DND-41 (cell line): Measurements from ENCODE around the gene WDR47.
A peak's percentile ranks its signal among the peaks of the same experiment; 100 is the strongest.
"Not testable (repeated sequence)": the region's sequence is repeated elsewhere in the genome, so short reads cannot be mapped to it uniquely, and the experiment has no call there.

Source experiments
- ATAC-seq: fragments of 200-7000 bp; cut with Tn5 transposase; 3 replicates; pipeline ENCODE4 v1.9.1; 2021; ENCODE audit warnings: low read depth; ENCODE audit not compliant: insufficient read depth
- DNase-seq: peaks from one replicate; pipeline ENCODE4 v3.0.0-alpha.2; 2020
- H2AFZ ChIP-seq: 2 replicates; pipeline ENCODE4 v1.6.0; 2012; ENCODE audit warnings: low read depth, low read length
- H3K27ac ChIP-seq: 2 replicates; pipeline ENCODE4 v1.5.1; 2012; ENCODE audit warnings: low read length, inconsistent platforms
- H3K27me3 ChIP-seq: fragments of 200-600 bp; sonication (generic); 2 replicates; pipeline ENCODE4 v1.6.0; 2012; ENCODE audit warnings: low read length, mild to moderate bottlenecking, inconsistent platforms; ENCODE audit not compliant: insufficient read depth, poor library complexity
- H3K36me3 ChIP-seq: 2 replicates; pipeline ENCODE4 v1.5.1; 2012; ENCODE audit warnings: low read length, inconsistent platforms; ENCODE audit not compliant: insufficient read depth
- H3K4me1 ChIP-seq: 2 replicates; pipeline ENCODE4 v1.5.1; 2012; ENCODE audit warnings: mild to moderate bottlenecking, low read length; ENCODE audit not compliant: insufficient read depth
- H3K4me2 ChIP-seq: 2 replicates; pipeline ENCODE4 v1.6.0; 2012; ENCODE audit warnings: mild to moderate bottlenecking, moderate library complexity, low read length, inconsistent platforms; ENCODE audit not compliant: insufficient read depth
- H3K4me3 ChIP-seq, 2 experiments: fragments of 200-600 bp in 1 of 2; shearing (Covaris generic) in 1 of 2; 2 replicates each; pipeline ENCODE4 v1.5.1; 2012 to 2016; ENCODE audit warnings: inconsistent platforms in 2 of 2, low read length in 2 of 2, mild to moderate bottlenecking in 2 of 2, low read depth in 1 of 2, moderate library complexity in 1 of 2
- H3K79me2 ChIP-seq: 2 replicates; pipeline ENCODE4 v1.6.0; 2012; ENCODE audit warnings: low read length, inconsistent platforms; ENCODE audit not compliant: insufficient read depth
- H3K9ac ChIP-seq: 2 replicates; pipeline ENCODE4 v1.6.0; 2012; ENCODE audit warnings: low read depth, mild to moderate bottlenecking, inconsistent platforms, low read length, moderate library complexity
- H3K9me3 ChIP-seq: 2 replicates; pipeline ENCODE4 v1.5.1; 2012; ENCODE audit warnings: low read length, moderate library complexity, mild to moderate bottlenecking, inconsistent platforms; ENCODE audit not compliant: insufficient read depth, severe bottlenecking
- H4K20me1 ChIP-seq: 2 replicates; pipeline ENCODE4 v1.6.0; 2012; ENCODE audit warnings: low read length; ENCODE audit not compliant: insufficient read depth
- EZH2 ChIP-seq: IDR thresholded peaks from 3 replicates; pipeline ENCODE4 v1.6.1; 2012; ENCODE audit warnings: borderline replicate concordance, low read depth, mild to moderate bottlenecking, moderate library complexity, low read length, inconsistent platforms; ENCODE audit not compliant: severe bottlenecking
- TF ChIP-seq, protein P1 (sequence below): IDR thresholded peaks from 2 replicates; pipeline ENCODE4 v1.5.1; 2012; ENCODE audit warnings: borderline replicate concordance, low read length, moderate library complexity, mild to moderate bottlenecking; ENCODE audit not compliant: poor library complexity, severe bottlenecking; ENCODE audit errors: extremely low read depth

Gene WDR47

DNA sequence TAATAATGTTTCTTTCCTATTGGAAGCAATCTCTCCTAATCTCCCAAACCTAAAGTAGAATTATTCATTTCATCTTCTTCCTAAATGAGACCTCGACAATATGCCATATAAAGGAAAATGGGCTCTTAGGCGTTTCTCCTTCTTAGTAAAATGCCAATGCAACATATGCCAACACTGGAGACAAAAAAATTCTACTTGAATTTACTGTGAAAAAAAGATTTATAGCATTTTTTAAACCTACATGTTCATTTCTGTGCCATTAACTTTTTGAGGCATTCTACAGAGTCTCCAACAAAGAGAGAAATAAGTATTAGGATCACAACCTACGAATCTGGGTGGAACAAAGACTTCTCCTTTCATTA lies 1.3 kb downstream of the WDR47 start:
- H3K4me2 ChIP-seq = peak overlapping the region; percentile 70
- ATAC-seq (no peak), DNase-seq (no peak)
- H3K27me3 ChIP-seq = no peaks in the 10 kb centered on the region
- TF ChIP-seq EZH2 = no peak
- TF ChIP-seq, protein P1, sequence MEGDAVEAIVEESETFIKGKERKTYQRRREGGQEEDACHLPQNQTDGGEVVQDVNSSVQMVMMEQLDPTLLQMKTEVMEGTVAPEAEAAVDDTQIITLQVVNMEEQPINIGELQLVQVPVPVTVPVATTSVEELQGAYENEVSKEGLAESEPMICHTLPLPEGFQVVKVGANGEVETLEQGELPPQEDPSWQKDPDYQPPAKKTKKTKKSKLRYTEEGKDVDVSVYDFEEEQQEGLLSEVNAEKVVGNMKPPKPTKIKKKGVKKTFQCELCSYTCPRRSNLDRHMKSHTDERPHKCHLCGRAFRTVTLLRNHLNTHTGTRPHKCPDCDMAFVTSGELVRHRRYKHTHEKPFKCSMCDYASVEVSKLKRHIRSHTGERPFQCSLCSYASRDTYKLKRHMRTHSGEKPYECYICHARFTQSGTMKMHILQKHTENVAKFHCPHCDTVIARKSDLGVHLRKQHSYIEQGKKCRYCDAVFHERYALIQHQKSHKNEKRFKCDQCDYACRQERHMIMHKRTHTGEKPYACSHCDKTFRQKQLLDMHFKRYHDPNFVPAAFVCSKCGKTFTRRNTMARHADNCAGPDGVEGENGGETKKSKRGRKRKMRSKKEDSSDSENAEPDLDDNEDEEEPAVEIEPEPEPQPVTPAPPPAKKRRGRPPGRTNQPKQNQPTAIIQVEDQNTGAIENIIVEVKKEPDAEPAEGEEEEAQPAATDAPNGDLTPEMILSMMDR = no peak
- H3K4me3 ChIP-seq = peak overlapping the region; percentile 81 to 93; a peak in 3 of 4 replicates
- no peaks in the 10 kb centered on the region for H3K9me3 ChIP-seq
- peak overlapping the region; percentile 78 for H3K9ac ChIP-seq
- H4K20me1 ChIP-seq = peaks cover 3% of the 10 kb centered on the region; the same call in 1 of the 2 replicates
- H3K4me1 ChIP-seq = peaks cover 22% of the 10 kb centered on the region
- H3K79me2 ChIP-seq = peaks cover 44% of the 10 kb centered on the region
- no peaks in the 10 kb centered on the region; the same call in 1 of the 2 replicates for H3K36me3 ChIP-seq
- peak overlapping the region; percentile 65; the same call in 1 of the 2 replicates for H3K27ac ChIP-seq
- H2AFZ ChIP-seq = peak overlapping the region; percentile 34; the same call in 1 of the 2 replicates

DNA sequence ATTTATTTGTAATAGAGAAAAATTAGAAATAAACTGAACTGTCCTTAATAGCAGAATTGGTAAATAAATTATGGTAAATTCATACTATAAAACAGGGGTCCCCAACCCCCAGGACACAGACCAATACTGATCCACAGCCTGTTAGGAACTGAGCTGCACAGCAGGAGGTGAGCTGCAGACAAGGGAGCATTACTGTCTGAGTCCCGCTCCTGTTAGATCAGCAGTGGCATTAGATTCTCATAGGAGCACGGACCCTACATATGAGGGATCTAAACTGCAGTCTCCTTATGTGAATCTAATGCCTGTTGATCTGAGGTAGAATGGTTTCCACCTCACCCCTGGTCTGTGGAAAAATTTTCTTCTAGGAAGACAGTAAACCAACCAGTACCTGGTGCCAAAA lies 7.5 kb downstream of the WDR47 start:
- Histone ChIP-seq H2AFZ (no peak overlapping the region), H3K79me2 (peaks cover 32% of the 10 kb centered on the region), H3K4me3 (no peak overlapping the region), H3K4me1 (peaks cover 1% of the 10 kb centered on the region; the same call in 1 of the 2 replicates), H3K9ac (no peak overlapping the region), H3K4me2 (no peak overlapping the region), H3K27me3 (no peaks in the 10 kb centered on the region), H3K9me3 (no peaks in the 10 kb centered on the region), H3K27ac (no peak overlapping the region), H3K36me3 (no peaks in the 10 kb centered on the region), H4K20me1 (0 out of 2 replicates have a peak, but pooled peaks cover 5% of the 10 kb centered on the region)
- ATAC-seq = no peak
- no peak for DNase-seq
- TF ChIP-seq, protein P1 = no peak
- TF ChIP-seq EZH2 = no peak

DNA sequence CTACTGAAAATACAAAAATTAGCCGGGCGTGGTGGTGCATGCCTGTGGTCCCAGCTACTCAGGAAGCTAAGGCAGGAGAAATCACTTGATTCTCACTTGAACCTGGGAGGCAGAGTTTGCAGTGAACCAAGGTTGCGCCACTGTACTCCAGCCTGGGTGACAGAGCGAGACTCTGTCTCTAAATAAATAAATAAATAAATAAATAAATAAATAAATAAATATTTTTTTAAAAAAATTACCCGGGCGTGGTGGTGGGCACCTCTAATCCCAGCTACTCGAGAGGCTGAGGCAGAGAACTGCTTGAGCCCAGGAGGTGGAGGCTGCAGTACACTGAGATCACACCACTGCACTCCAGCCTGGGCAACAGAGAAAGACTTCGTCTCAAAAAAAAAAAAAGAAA lies 12.4 kb downstream of the WDR47 start:
- not testable (repeated sequence) for H3K4me2 ChIP-seq, H3K27me3 ChIP-seq, ATAC-seq, DNase-seq, H3K27ac ChIP-seq, H3K4me1 ChIP-seq, H4K20me1 ChIP-seq, H3K9me3 ChIP-seq, H3K9ac ChIP-seq, H3K79me2 ChIP-seq, H3K36me3 ChIP-seq, H2AFZ ChIP-seq, H3K4me3 ChIP-seq

DNA sequence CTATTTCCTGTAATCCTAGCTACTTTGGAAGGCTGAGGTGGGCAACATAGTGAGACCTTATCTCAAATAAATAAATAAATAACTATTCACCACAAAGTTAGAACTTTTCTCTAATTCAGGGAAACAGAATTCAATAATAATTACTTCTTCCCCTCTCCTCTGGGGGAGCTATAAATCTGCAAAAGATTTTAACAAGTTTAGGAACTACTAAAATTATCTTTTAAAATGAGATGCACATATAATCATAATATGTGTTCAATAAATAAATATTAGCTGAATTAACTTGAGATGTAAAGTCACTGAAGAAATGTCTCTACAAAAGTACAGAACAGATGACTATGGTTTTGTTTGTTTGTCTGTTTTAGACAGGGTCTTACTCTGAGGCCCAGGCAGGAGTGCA lies 14.1 kb downstream of the WDR47 start:
- Histone ChIP-seq H2AFZ (no peak overlapping the region), H3K9ac (no peak overlapping the region), H3K4me3 (no peak overlapping the region), H3K79me2 (peaks cover 3% of the 10 kb centered on the region; the same call in 1 of the 2 replicates), H3K27ac (no peak overlapping the region), H3K27me3 (no peaks in the 10 kb centered on the region), H3K36me3 (no peaks in the 10 kb centered on the region), H3K9me3 (no peaks in the 10 kb centered on the region), H3K4me1 (no peaks in the 10 kb centered on the region), H3K4me2 (no peak overlapping the region), H4K20me1 (no peaks in the 10 kb centered on the region)
- TF ChIP-seq, protein P1 = peak; percentile 37
- no peak for TF ChIP-seq EZH2
- no peak for ATAC-seq
- no peak for DNase-seq
